Astrocyte (in vitro differentiated cells and primary cell): ENCODE data around the gene KMT5C.

ENCODE experiments used
- EZH2 ChIP-seq: IDR thresholded peaks from 2 replicates; pipeline ENCODE4 v1.6.1; 2012; ENCODE audit warnings: mild to moderate bottlenecking, low read length, inconsistent platforms; ENCODE audit not compliant: insufficient read depth
- TF ChIP-seq, protein P1 (sequence below): IDR thresholded peaks from 2 replicates; pipeline ENCODE4 v1.5.1; 2011; ENCODE audit warnings: low read depth, mild to moderate bottlenecking, inconsistent platforms, low read length, moderate library complexity; ENCODE audit not compliant: insufficient read depth

GRCh38 chr19:55368106-55368505, 28.4 kb downstream of the KMT5C start:
- TF ChIP-seq, protein P1, sequence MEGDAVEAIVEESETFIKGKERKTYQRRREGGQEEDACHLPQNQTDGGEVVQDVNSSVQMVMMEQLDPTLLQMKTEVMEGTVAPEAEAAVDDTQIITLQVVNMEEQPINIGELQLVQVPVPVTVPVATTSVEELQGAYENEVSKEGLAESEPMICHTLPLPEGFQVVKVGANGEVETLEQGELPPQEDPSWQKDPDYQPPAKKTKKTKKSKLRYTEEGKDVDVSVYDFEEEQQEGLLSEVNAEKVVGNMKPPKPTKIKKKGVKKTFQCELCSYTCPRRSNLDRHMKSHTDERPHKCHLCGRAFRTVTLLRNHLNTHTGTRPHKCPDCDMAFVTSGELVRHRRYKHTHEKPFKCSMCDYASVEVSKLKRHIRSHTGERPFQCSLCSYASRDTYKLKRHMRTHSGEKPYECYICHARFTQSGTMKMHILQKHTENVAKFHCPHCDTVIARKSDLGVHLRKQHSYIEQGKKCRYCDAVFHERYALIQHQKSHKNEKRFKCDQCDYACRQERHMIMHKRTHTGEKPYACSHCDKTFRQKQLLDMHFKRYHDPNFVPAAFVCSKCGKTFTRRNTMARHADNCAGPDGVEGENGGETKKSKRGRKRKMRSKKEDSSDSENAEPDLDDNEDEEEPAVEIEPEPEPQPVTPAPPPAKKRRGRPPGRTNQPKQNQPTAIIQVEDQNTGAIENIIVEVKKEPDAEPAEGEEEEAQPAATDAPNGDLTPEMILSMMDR = no peak
- no peak for TF ChIP-seq EZH2
